KOPT-K1 (cell line): Measurements from ENCODE around the gene CLDND1.

Source experiments
- H3K27ac ChIP-seq: fragments of 200-600 bp; sonication (generic); 2 replicates; pipeline ENCODE4 v1.5.1; 2016; ENCODE audit warnings: antibody characterized with exemption, mild to moderate bottlenecking, low read depth, low read length; ENCODE audit not compliant: poor library complexity, severe bottlenecking
- H3K36me3 ChIP-seq: fragments of 200-600 bp; sonication (generic); 2 replicates; pipeline ENCODE4 v1.5.1; 2017; ENCODE audit warnings: antibody characterized with exemption, mild to moderate bottlenecking, low read length, moderate library complexity; ENCODE audit not compliant: insufficient read depth
- H3K9me3 ChIP-seq: fragments of 200-600 bp; sonication (generic); 2 replicates; pipeline ENCODE4 v1.5.1; 2017; ENCODE audit warnings: antibody characterized with exemption, low read length, mild to moderate bottlenecking; ENCODE audit not compliant: insufficient read depth, poor library complexity, severe bottlenecking

Gene CLDND1

GRCh38 chr3:98508582-98508981 lies 14.1 kb downstream of the CLDND1 start:
- H3K9me3 ChIP-seq: no peaks in the 10 kb centered on the region
- peaks cover 2% of the 10 kb centered on the region for H3K36me3 ChIP-seq
- no peak overlapping the region for H3K27ac ChIP-seq

GRCh38 chr3:98504539-98504938 lies 18.2 kb downstream of the CLDND1 start:
- no peaks in the 10 kb centered on the region for H3K9me3 ChIP-seq
- no peak overlapping the region for H3K27ac ChIP-seq
- H3K36me3 ChIP-seq: no peaks in the 10 kb centered on the region

- H3K9me3 ChIP-seq: no peaks in the 10 kb centered on the region
- no peaks in the 10 kb centered on the region for H3K36me3 ChIP-seq
- no peak overlapping the region for H3K27ac ChIP-seq
Observed at GRCh38 chr3:98501863-98502576, 20.7 kb downstream of the CLDND1 start.

- Histone ChIP-seq H3K27ac (no peak overlapping the region), H3K36me3 (no peaks in the 10 kb centered on the region), H3K9me3 (no peaks in the 10 kb centered on the region)
Observed at GRCh38 chr3:98501270-98501669, 21.4 kb downstream of the CLDND1 start.

- Histone ChIP-seq H3K9me3 (no peaks in the 10 kb centered on the region), H3K27ac (no peak overlapping the region), H3K36me3 (no peaks in the 10 kb centered on the region)
Observed at GRCh38 chr3:98500019-98500418, 22.7 kb downstream of the CLDND1 start.

- Histone ChIP-seq H3K27ac (no peak within 1 kb of the TSS), H3K9me3 (no peaks in the 10 kb centered on the region), H3K36me3 (no peaks in the 10 kb centered on the region)
Observed at GRCh38 chr3:98497381-98497780, 25.3 kb downstream of the CLDND1 start, which contains the start of gene OR5K2. Gene OR5K2 (plus strand): TSS chr3:98497681. CDS start chr3:98497681, 0 bp downstream.

- H3K27ac ChIP-seq: no peak overlapping the region
- H3K36me3 ChIP-seq: no peaks in the 10 kb centered on the region
- peaks cover 4% of the 10 kb centered on the region for H3K9me3 ChIP-seq
Observed at GRCh38 chr3:98483626-98484025, 39.1 kb downstream of the CLDND1 start.

GRCh38 chr3:98482717-98483482 lies 39.8 kb downstream of the CLDND1 start:
- Histone ChIP-seq H3K36me3 (no peaks in the 10 kb centered on the region), H3K9me3 (peaks cover under 1% of the 10 kb centered on the region), H3K27ac (no peak overlapping the region)
